ENCODE measurements around the gene ZBTB43.

DNA sequence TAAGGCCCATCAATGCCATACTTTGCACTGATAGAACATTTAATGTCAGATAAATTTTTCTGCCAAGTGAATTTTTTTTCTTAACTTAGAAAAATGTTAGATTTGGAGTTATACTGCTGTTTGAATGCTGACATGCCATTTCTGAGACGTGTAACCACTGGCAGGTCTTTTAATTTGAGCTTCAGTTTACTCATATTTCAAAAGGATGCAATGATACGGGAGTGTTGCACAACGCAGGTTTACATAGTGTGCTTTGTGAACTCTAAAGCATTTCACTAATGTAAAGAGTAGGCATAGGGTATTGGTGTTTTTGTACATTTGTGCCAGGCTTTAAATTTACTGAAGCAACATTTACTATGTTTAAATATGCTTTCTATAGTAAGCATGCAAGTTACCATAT, 4.2 kb downstream of the ZBTB43 start:
- TF ChIP-seq CTCF (IDR thresholded peaks at IDR 0.05) (no peak), POLR2AphosphoS5 (IDR thresholded peaks at IDR 0.05) (no peak), POLR2A (IDR thresholded peaks at IDR 0.05) (no peak)
